ENCODE results near the gene PDCD1.
"Not testable (repeated sequence)": the region's sequence is repeated elsewhere in the genome, so short reads cannot be mapped to it uniquely, and the experiment has no call there.

The PDCD1 gene

GRCh38 chr2:241818943-241819270 is 39.8 kb downstream of the PDCD1 start:
- Histone ChIP-seq H3K9me2 (replicated peaks; ENCODE audit: low read depth, low read length) (no peaks in the 10 kb centered on the region), H3K9ac (ENCODE audit: low read depth, low read length, poor library complexity, severe bottlenecking) (no peak overlapping the region), H3K79me2 (ENCODE audit: insufficient read depth, low read length) (no peaks in the 10 kb centered on the region), H3K4me3 (ENCODE audit: low read length, poor library complexity, severe bottlenecking) (no peak overlapping the region), H3K9me3 (ENCODE audit: insufficient read depth, low read depth, low read length) (no peaks in the 10 kb centered on the region), H3K4me2 (ENCODE audit: low read depth, low read length, poor library complexity, severe bottlenecking) (no peak overlapping the region), H3F3A (ENCODE audit: low read depth) (no peaks in the 10 kb centered on the region; the same call in 1 of the 2 replicates), H3K36me3 (ENCODE audit: insufficient read depth, low read length) (no peaks in the 10 kb centered on the region), H2AFZ (ENCODE audit: low read length) (no peak overlapping the region), H4K20me1 (ENCODE audit: insufficient read depth, low read length, poor library complexity, severe bottlenecking) (no peaks in the 10 kb centered on the region), H3K27me3 (ENCODE audit: insufficient read depth, low read length, poor library complexity, severe bottlenecking) (no peaks in the 10 kb centered on the region), H3K4me1 (ENCODE audit: insufficient read depth, low read length, poor library complexity, severe bottlenecking) (no peaks in the 10 kb centered on the region)
- no peak for TF ChIP-seq EZH2phosphoT487 (IDR thresholded peaks at IDR 0.05; ENCODE audit: borderline replicate concordance)
- TF ChIP-seq CTCF (conservative IDR thresholded peaks at IDR 0.05; ENCODE audit: low read length) = no peak

GRCh38 chr2:241818229-241818942 is 40.3 kb downstream of the PDCD1 start:
- H3K9me2 ChIP-seq (replicated peaks; ENCODE audit: low read depth, low read length) = no peaks in the 10 kb centered on the region
- H3K36me3 ChIP-seq (ENCODE audit: insufficient read depth, low read length) = no peaks in the 10 kb centered on the region
- no peaks in the 10 kb centered on the region for H3K4me1 ChIP-seq (ENCODE audit: insufficient read depth, low read length, poor library complexity, severe bottlenecking)
- no peak overlapping the region for H3K9ac ChIP-seq (ENCODE audit: low read depth, low read length, poor library complexity, severe bottlenecking)
- no peak overlapping the region for H3K4me3 ChIP-seq (ENCODE audit: low read length, poor library complexity, severe bottlenecking)
- H3K4me2 ChIP-seq (ENCODE audit: low read depth, low read length, poor library complexity, severe bottlenecking) = no peak overlapping the region
- H2AFZ ChIP-seq (ENCODE audit: low read length) = no peak overlapping the region
- H3K79me2 ChIP-seq (ENCODE audit: insufficient read depth, low read length) = no peaks in the 10 kb centered on the region
- no peaks in the 10 kb centered on the region; the same call in 1 of the 2 replicates for H3F3A ChIP-seq (ENCODE audit: low read depth)
- no peaks in the 10 kb centered on the region for H4K20me1 ChIP-seq (ENCODE audit: insufficient read depth, low read length, poor library complexity, severe bottlenecking)
- no peaks in the 10 kb centered on the region for H3K27me3 ChIP-seq (ENCODE audit: insufficient read depth, low read length, poor library complexity, severe bottlenecking)
- H3K9me3 ChIP-seq (ENCODE audit: insufficient read depth, low read depth, low read length) = no peaks in the 10 kb centered on the region
- TF ChIP-seq CTCF (conservative IDR thresholded peaks at IDR 0.05; ENCODE audit: low read length) (no peak), EZH2phosphoT487 (IDR thresholded peaks at IDR 0.05; ENCODE audit: borderline replicate concordance) (no peak)

- not testable (repeated sequence) for H2AFZ ChIP-seq (ENCODE audit: low read length); H3K79me2 ChIP-seq (ENCODE audit: insufficient read depth, low read length); H3K36me3 ChIP-seq (ENCODE audit: insufficient read depth, low read length); H3K9me2 ChIP-seq (replicated peaks; ENCODE audit: low read depth, low read length); H3K9me3 ChIP-seq (ENCODE audit: insufficient read depth, low read depth, low read length); H4K20me1 ChIP-seq (ENCODE audit: insufficient read depth, low read length, poor library complexity, severe bottlenecking); H3K4me3 ChIP-seq (ENCODE audit: low read length, poor library complexity, severe bottlenecking); H3K9ac ChIP-seq (ENCODE audit: low read depth, low read length, poor library complexity, severe bottlenecking); H3K27me3 ChIP-seq (ENCODE audit: insufficient read depth, low read length, poor library complexity, severe bottlenecking); H3K4me1 ChIP-seq (ENCODE audit: insufficient read depth, low read length, poor library complexity, severe bottlenecking); H3F3A ChIP-seq (ENCODE audit: low read depth); H3K4me2 ChIP-seq (ENCODE audit: low read depth, low read length, poor library complexity, severe bottlenecking)
Measured at GRCh38 chr2:241817821-241818215, 40.9 kb downstream of the PDCD1 start.

All from Loucy (cell line).